PC-9 (cell line): ENCODE data around the gene UBE2C.

Source experiments
- EZH2 ChIP-seq: fragments of 200-600 bp; sonication (generic); IDR thresholded peaks from 2 replicates; pipeline ENCODE4 v1.8.0; 2017; ENCODE audit warnings: antibody characterized with exemption, low read depth
- TF ChIP-seq, protein P1 (sequence below): fragments of 200-600 bp; sonication (generic); conservative IDR thresholded peaks from 2 replicates; pipeline ENCODE4 v1.6.1; 2017; ENCODE audit warnings: mixed run types, antibody characterized with exemption, mild to moderate bottlenecking, moderate library complexity

DNA sequence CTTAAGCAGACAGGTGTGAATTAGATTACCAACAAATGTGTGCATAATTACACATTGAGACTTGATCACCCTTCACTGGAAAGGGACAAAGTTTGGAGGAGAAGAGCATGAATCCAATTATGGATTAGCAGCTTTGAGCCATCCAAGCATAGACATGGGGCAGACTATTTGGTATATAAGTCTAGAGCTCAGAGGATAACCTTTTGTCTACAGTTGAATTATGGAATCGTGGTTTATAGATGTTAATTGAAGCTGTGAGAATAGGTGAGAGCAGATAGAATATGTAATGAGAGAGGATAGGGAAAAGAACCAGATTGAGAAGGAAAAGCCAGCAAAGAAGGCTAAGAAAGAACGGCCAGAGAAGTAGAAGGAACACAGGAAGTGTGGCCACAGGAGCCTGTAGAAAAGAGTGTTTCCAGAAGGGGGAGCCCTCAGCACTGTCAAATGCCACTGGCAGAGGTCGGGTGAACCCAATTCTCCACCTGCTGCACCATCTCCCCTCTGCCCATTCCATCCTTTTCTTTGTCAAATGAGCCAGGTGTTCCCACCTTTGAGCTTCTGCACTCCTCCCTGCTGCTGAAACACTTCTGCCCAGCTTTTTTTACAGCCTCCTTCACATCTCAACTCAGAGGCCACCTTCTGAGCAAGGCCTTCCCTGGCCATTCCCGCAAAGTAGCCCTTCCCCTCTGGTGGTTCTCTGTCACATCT lies 13.4 kb upstream of the UBE2C start:
- TF ChIP-seq, protein P1, sequence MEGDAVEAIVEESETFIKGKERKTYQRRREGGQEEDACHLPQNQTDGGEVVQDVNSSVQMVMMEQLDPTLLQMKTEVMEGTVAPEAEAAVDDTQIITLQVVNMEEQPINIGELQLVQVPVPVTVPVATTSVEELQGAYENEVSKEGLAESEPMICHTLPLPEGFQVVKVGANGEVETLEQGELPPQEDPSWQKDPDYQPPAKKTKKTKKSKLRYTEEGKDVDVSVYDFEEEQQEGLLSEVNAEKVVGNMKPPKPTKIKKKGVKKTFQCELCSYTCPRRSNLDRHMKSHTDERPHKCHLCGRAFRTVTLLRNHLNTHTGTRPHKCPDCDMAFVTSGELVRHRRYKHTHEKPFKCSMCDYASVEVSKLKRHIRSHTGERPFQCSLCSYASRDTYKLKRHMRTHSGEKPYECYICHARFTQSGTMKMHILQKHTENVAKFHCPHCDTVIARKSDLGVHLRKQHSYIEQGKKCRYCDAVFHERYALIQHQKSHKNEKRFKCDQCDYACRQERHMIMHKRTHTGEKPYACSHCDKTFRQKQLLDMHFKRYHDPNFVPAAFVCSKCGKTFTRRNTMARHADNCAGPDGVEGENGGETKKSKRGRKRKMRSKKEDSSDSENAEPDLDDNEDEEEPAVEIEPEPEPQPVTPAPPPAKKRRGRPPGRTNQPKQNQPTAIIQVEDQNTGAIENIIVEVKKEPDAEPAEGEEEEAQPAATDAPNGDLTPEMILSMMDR: peak; percentile 82
- no peak for TF ChIP-seq EZH2
